Measurements from ENCODE around the gene ZNF341. TPM values are rescaled to one million over a fixed set of nuclear protein-coding genes. Genes with fewer than 3 reads are reported as not detected.

ZNF341 gene
- total RNA-seq, 1 experiment from 2014 or later, result 7.7 TPM

DNA sequence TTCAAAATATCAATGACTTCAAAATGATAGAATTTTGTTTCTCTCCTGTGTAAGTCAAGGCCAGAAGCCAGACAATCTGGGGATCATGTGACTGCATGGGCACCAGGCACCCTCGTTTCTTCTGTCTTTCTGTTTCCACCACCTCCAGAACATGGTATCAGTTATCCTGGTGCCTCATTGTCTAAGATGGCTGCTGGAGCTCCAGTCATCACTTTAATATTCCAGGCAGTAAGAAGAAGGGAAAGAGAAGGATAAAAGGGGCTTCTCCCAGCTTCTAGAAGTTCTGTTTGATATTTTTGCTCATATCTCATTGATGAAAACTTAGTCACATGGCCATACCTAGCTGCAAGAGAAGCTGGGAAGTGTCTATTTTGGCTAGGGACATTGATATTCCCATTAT lies 25.7 kb downstream of the ZNF341 start (continued):
- TF ChIP-seq, protein P1, sequence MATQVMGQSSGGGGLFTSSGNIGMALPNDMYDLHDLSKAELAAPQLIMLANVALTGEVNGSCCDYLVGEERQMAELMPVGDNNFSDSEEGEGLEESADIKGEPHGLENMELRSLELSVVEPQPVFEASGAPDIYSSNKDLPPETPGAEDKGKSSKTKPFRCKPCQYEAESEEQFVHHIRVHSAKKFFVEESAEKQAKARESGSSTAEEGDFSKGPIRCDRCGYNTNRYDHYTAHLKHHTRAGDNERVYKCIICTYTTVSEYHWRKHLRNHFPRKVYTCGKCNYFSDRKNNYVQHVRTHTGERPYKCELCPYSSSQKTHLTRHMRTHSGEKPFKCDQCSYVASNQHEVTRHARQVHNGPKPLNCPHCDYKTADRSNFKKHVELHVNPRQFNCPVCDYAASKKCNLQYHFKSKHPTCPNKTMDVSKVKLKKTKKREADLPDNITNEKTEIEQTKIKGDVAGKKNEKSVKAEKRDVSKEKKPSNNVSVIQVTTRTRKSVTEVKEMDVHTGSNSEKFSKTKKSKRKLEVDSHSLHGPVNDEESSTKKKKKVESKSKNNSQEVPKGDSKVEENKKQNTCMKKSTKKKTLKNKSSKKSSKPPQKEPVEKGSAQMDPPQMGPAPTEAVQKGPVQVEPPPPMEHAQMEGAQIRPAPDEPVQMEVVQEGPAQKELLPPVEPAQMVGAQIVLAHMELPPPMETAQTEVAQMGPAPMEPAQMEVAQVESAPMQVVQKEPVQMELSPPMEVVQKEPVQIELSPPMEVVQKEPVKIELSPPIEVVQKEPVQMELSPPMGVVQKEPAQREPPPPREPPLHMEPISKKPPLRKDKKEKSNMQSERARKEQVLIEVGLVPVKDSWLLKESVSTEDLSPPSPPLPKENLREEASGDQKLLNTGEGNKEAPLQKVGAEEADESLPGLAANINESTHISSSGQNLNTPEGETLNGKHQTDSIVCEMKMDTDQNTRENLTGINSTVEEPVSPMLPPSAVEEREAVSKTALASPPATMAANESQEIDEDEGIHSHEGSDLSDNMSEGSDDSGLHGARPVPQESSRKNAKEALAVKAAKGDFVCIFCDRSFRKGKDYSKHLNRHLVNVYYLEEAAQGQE (IDR thresholded peaks at IDR 0.05; ENCODE audit: insufficient read depth in 1 of 2, low read depth in 2 of 2, low read length in 1 of 2), result no peak

DNA sequence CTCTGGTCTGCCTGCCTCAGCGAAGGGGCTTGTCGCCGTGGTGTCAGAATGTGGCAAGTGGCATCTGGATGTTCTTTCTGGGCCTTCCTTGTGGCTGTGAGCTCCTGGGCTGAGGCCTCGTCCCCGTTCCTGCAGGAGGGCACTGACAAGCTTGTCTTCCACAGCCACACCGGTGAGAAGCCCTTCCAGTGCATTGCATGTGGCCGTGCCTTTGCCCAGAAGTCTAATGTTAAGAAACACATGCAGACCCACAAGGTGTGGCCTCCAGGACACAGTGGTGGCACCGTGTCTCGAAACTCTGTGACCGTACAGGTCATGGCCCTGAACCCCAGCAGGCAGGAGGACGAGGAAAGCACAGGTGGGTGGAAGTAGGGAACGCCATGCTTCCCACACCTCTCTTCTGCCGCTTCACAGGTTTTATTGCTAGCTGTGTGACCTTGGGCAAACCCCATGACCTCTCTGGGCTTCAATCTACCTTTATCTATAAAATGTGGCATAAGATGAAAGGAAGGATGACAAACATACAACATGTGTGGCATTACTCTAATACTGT lies 30.0 kb downstream of the ZNF341 start:
- H3K9me3 ChIP-seq (ENCODE audit: control insufficient read depth, insufficient read depth, low read depth, low read length), result peaks cover 3% of the 10 kb centered on the region; the same call in 1 of the 2 replicates
- ATAC-seq (no peak), DNase-seq (ENCODE audit: low read depth, low spot score) (no peak)
- intact Hi-C loops (cut with micrococcal nuclease; ENCODE audit: unreplicated experiment) (no loop called here), in situ Hi-C loops (cut with HindIII; ENCODE audit: low pct_unique_long_range_greater_than_20kb, low sequenced_read_pairs) (no loop called here)
- no peaks in the 10 kb centered on the region for H3K27me3 ChIP-seq (ENCODE audit: control insufficient read depth, insufficient read depth, low read length)
- TF ChIP-seq SIN3A (IDR thresholded peaks at IDR 0.05; ENCODE audit: borderline replicate concordance, insufficient read depth, low read depth, low read length), result no peak
- TF ChIP-seq, protein P2, sequence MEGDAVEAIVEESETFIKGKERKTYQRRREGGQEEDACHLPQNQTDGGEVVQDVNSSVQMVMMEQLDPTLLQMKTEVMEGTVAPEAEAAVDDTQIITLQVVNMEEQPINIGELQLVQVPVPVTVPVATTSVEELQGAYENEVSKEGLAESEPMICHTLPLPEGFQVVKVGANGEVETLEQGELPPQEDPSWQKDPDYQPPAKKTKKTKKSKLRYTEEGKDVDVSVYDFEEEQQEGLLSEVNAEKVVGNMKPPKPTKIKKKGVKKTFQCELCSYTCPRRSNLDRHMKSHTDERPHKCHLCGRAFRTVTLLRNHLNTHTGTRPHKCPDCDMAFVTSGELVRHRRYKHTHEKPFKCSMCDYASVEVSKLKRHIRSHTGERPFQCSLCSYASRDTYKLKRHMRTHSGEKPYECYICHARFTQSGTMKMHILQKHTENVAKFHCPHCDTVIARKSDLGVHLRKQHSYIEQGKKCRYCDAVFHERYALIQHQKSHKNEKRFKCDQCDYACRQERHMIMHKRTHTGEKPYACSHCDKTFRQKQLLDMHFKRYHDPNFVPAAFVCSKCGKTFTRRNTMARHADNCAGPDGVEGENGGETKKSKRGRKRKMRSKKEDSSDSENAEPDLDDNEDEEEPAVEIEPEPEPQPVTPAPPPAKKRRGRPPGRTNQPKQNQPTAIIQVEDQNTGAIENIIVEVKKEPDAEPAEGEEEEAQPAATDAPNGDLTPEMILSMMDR (IDR thresholded peaks at IDR 0.05), result no peak
- no peak for TF ChIP-seq TCF7L2 (IDR thresholded peaks at IDR 0.05; ENCODE audit: low read depth, low read length)
- TF ChIP-seq, protein P1 (IDR thresholded peaks at IDR 0.05; ENCODE audit: insufficient read depth in 1 of 2, low read depth in 2 of 2, low read length in 1 of 2), result no peak
- no peak for TF ChIP-seq POLR2AphosphoS5 (IDR thresholded peaks at IDR 0.05; ENCODE audit: low read depth, low read length)
- no peaks in the 10 kb centered on the region for H3K36me3 ChIP-seq (ENCODE audit: control insufficient read depth, insufficient read depth, low read length)
- H3K27ac ChIP-seq (ENCODE audit: low read length), result no peak overlapping the region
- CTCF ChIA-PET, result no interaction called here
- no peaks in the 10 kb centered on the region for H3K4me1 ChIP-seq (ENCODE audit: control insufficient read depth, insufficient read depth, low read length)
- no peak overlapping the region for H3K4me3 ChIP-seq (ENCODE audit: low read depth in 2 of 2, low read length in 2 of 2)
- POLR2A ChIA-PET, result no interaction called here
- BruUV-seq (replicated peaks), result no TSS peak

DNA sequence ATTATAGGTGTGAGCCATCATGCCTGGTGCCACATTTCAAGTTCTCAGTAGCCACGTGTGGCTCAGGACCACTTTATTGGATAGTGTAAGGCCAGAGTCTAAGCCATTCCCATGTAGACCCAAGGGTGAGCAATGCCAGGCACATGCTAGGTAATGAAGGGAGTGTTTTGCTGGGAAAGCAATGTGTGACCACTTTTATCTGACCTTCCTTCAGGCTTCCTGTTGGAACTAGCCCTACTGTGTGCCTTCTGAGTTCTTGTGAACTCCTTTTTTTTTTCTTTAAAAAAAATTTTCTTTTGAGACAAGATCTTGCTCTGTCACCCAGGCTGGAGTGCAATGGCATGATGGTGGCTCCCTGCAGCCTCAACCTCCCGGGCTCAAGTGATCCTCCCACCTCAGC lies 33.3 kb downstream of the ZNF341 start:
- ATAC-seq (no peak), DNase-seq (ENCODE audit: low read depth, low spot score) (no peak)
- intact Hi-C loops (cut with micrococcal nuclease; ENCODE audit: unreplicated experiment) (no loop called here), in situ Hi-C loops (cut with HindIII; ENCODE audit: low pct_unique_long_range_greater_than_20kb, low sequenced_read_pairs) (no loop called here)
- no TSS peak for BruUV-seq (replicated peaks)
- no peaks in the 10 kb centered on the region for H3K27me3 ChIP-seq (ENCODE audit: control insufficient read depth, insufficient read depth, low read length)
- H3K4me3 ChIP-seq (ENCODE audit: low read depth in 2 of 2, low read length in 2 of 2), result no peak overlapping the region
- H3K36me3 ChIP-seq (ENCODE audit: control insufficient read depth, insufficient read depth, low read length), result no peaks in the 10 kb centered on the region
- CTCF ChIA-PET, result interaction anchor here (0.7 kb wide), 1 partner anchor 118 kb away, joined by 4 read pairs; no protein-coding TSS in a partner anchor
- POLR2A ChIA-PET, result interaction anchor here (0.6 kb wide), 1 partner anchor 10 kb away, joined by 8 read pairs; no protein-coding TSS in a partner anchor
- TF ChIP-seq SIN3A (IDR thresholded peaks at IDR 0.05; ENCODE audit: borderline replicate concordance, insufficient read depth, low read depth, low read length) (no peak), POLR2AphosphoS5 (IDR thresholded peaks at IDR 0.05; ENCODE audit: low read depth, low read length) (no peak), TCF7L2 (IDR thresholded peaks at IDR 0.05; ENCODE audit: low read depth, low read length) (no peak)
- TF ChIP-seq, protein P2 (IDR thresholded peaks at IDR 0.05), result no peak
- TF ChIP-seq, protein P1 (IDR thresholded peaks at IDR 0.05; ENCODE audit: insufficient read depth in 1 of 2, low read depth in 2 of 2, low read length in 1 of 2), result no peak
- H3K27ac ChIP-seq (ENCODE audit: low read length), result no peak overlapping the region
- no peaks in the 10 kb centered on the region for H3K9me3 ChIP-seq (ENCODE audit: control insufficient read depth, insufficient read depth, low read depth, low read length)
- H3K4me1 ChIP-seq (ENCODE audit: control insufficient read depth, insufficient read depth, low read length), result no peaks in the 10 kb centered on the region
